GM12878 (cell line): ENCODE measurements around the gene MACROD2. TPM values are rescaled to one million over a fixed set of nuclear protein-coding genes. Genes with fewer than 3 reads are reported as not detected.

Experiments
- ATAC-seq: fragments of 200-7000 bp; cut with Tn5 transposase; 3 replicates; pipeline ENCODE4 v1.9.1; 2020; ENCODE audit warnings: mild to moderate bottlenecking, moderate library complexity
- BruUV-seq: library from RNA; stranded (reverse); fragments of 400-500 nt; replicated peaks from 2 replicates; lab custom pipeline; 2021; lab: Mats Ljungman, UMichigan
- CTCF ChIA-PET: fragments of 300-600 bp; sonication (Branson Sonifier 250); formaldehyde crosslinking; extraction: SDS; loops from one replicate; lab custom pipeline; 2021; ENCODE audit warnings: inconsistent platforms; lab: Yijun Ruan, JAX
- POLR2A ChIA-PET: fragments of 350-600 bp; formaldehyde crosslinking; extraction: SDS; loops from one replicate; lab custom pipeline; 2021; ENCODE audit warnings: inconsistent platforms; lab: Charles Lee
- RAD21 ChIA-PET: fragments of 300-600 bp; sonication (Branson Sonifier 250); formaldehyde crosslinking; loops from one replicate; lab custom pipeline; 2023; ENCODE audit warnings: antibody characterized with exemption; ENCODE audit not compliant: unreplicated experiment; lab: Charles Lee
- SMC1A ChIA-PET: fragments of 300-600 bp; sonication (Branson Sonifier 250); formaldehyde crosslinking; loops from one replicate; lab custom pipeline; 2023; ENCODE audit not compliant: unreplicated experiment, uncharacterized antibody; lab: Charles Lee
- DNase-seq: peaks from one replicate; pipeline ENCODE4 v3.0.0-alpha.2; 2011; ENCODE audit warnings: low read depth, low spot score
- FAIRE-seq: peaks from 3 replicates; lab custom pipeline; 2011; peaks lifted over from hg19 to GRCh38; lab: Jason Lieb, UNC
- H2AFZ ChIP-seq: 2 replicates; pipeline ENCODE4 v1.6.0; 2011; ENCODE audit warnings: low read depth, low read length, control low read depth; ENCODE audit not compliant: control insufficient read depth
- H3K27ac ChIP-seq: 2 replicates; pipeline ENCODE4 v1.5.1; 2011; ENCODE audit warnings: control low read depth; ENCODE audit not compliant: control insufficient read depth, insufficient read depth
- H3K27me3 ChIP-seq, 2 experiments: replicated peaks in 1 of 2; 2 replicates each; pipeline versions ENCODE4 v1.6.0 to v1.6.1; 2011; ENCODE audit warnings: low read length in 1 of 2; ENCODE audit not compliant: control insufficient read depth in 2 of 2, insufficient read depth in 2 of 2
- H3K36me3 ChIP-seq, 2 experiments: 2 replicates each; pipeline ENCODE4 v1.5.1; 2011; ENCODE audit warnings: low read length in 1 of 2; ENCODE audit not compliant: control insufficient read depth in 2 of 2, insufficient read depth in 2 of 2
- H3K4me1 ChIP-seq: 2 replicates; pipeline ENCODE4 v1.6.1; 2011; ENCODE audit warnings: mild to moderate bottlenecking, low read length, moderate library complexity, mixed read lengths; ENCODE audit not compliant: control insufficient read depth, insufficient read depth
- H3K4me2 ChIP-seq: 2 replicates; pipeline ENCODE4 v1.6.0; 2011; ENCODE audit warnings: control low read depth; ENCODE audit not compliant: control insufficient read depth, insufficient read depth
- H3K4me3 ChIP-seq: fragments of 200-600 bp; sonication (generic); 2 replicates; pipeline ENCODE4 v1.5.1; 2016
- H3K79me2 ChIP-seq: 2 replicates; pipeline ENCODE4 v1.6.0; 2011; ENCODE audit warnings: low read length; ENCODE audit not compliant: control insufficient read depth, insufficient read depth
- H3K9ac ChIP-seq: 2 replicates; pipeline ENCODE4 v1.8.0; 2011; ENCODE audit warnings: low read length, control low read depth, mixed read lengths; ENCODE audit not compliant: control insufficient read depth, insufficient read depth
- H3K9me3 ChIP-seq: replicated peaks from 3 replicates; pipeline ENCODE4 v1.5.1; 2011; ENCODE audit warnings: mild to moderate bottlenecking, low read length; ENCODE audit not compliant: control insufficient read depth, insufficient read depth
- H4K20me1 ChIP-seq: 2 replicates; pipeline ENCODE4 v1.6.0; 2011; ENCODE audit not compliant: control insufficient read depth, insufficient read depth
- PRDM15 ChIP-seq: fragments of 450-650 bp; formaldehyde crosslinking; IDR thresholded peaks from 2 replicates; pipeline ENCODE4 v1.4.0; 2020; ENCODE audit warnings: mild to moderate bottlenecking, moderate library complexity
- WRNIP1 ChIP-seq: IDR thresholded peaks from 2 replicates; pipeline ENCODE4 v1.6.1; 2011; ENCODE audit warnings: low read depth, low read length, improper control_type of control experiment, borderline replicate concordance
- ZNF384 ChIP-seq: IDR thresholded peaks from 2 replicates; pipeline ENCODE4 v1.6.1; 2012; ENCODE audit warnings: low read depth, mild to moderate bottlenecking, low read length, improper control_type of control experiment, borderline replicate concordance
- ZNF687 ChIP-seq: fragments of 450-650 bp; IDR thresholded peaks from 2 replicates; pipeline ENCODE4 v1.6.1; 2017; ENCODE audit warnings: mild to moderate bottlenecking, moderate library complexity
- WGBS: methylation state at CpG from one replicate; pipeline ENCODE4 v1.1.6; 2016; ENCODE audit warnings: low lambda C conversion rate; ENCODE audit not compliant: insufficient replicate concordance, insufficient coverage; ENCODE audit errors: missing lambda C conversion rate; 5-methylcytosine and 5-hydroxymethylcytosine counted together
- in situ Hi-C: fragments of 300-500 bp; cut with MboI; formaldehyde crosslinking; loops from 9 replicates; pipeline ENCODE4 v1.14.3; 2018; ENCODE audit warnings: mixed read lengths
- intact Hi-C: fragments of 100-400 bp; cut with micrococcal nuclease; formaldehyde crosslinking; loops from one replicate; pipeline ENCODE4 v1.14.2; 2022; ENCODE audit not compliant: unreplicated experiment
- polyA plus RNA-seq, 11 experiments: library from polyadenylated mRNA; depleted of rRNA in 4 of 11; unstranded in 6 of 11; stranded (reverse) in 5 of 11; fragments of >200 nt; fragmentation: Nextera tagmentation in 4 of 11; fragmentation: Illumina TruSeq in 1 of 11; extraction: Ambion mirVana in 4 of 11; extraction: Trizol in 1 of 11; gene quantifications; 1 replicate in 1 of 11; 2 replicates in 10 of 11; pipeline versions ENCODE4 v1.2.1 to v1.2.3, GENCODE V29; 2011 to 2016; ENCODE audit warnings: inconsistent platforms in 2 of 11, missing spikeins in 2 of 11, low read depth in 1 of 11
- total RNA-seq, 4 experiments: library from RNA; depleted of rRNA in 3 of 4; stranded (reverse); fragments of >200 nt in 3 of 4; fragmentation: Illumina TruSeq in 1 of 4; extraction: Trizol in 1 of 4; gene quantifications; 2 replicates each; pipeline versions ENCODE4 v1.2.1 to v1.2.3, GENCODE V29; 2013 to 2021

The MACROD2 gene
- total and polyA plus RNA-seq, 10 of the 15 experiments (the other 5 are each of a cell fraction or from before 2014, with no cell fraction given): 1.1 to 21.5 (median 2.2) TPM

DNA sequence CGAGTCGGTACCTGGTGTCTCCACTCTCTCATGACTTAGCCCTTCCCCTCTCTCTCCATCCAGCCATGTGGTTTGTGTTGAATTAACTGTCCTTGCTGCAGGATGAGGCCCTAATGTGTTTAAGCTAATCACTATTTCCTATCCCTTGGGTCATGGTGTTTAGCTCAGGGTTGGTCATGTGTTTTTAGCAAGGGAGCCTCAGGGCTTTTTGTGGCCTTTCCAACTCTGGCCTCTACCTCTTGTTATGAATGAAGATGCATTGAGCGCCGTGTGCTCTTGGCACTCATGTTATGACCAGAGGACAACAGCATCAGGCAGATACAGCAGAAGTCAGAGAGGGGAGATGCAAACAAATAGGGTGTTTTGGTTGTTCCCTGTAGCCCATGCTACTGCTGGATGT lies 1016.3 kb downstream of the MACROD2 start:
- BruUV-seq: no TSS peak
- no peak overlapping the region for H3K4me3 ChIP-seq
- CTCF ChIA-PET: no interaction called here
- H3K4me2 ChIP-seq: no peak overlapping the region
- H3K79me2 ChIP-seq: no peaks in the 10 kb centered on the region
- intact Hi-C loops (no loop called here), in situ Hi-C loops (no loop called here)
- POLR2A ChIA-PET: no interaction called here
- H3K9ac ChIP-seq: no peak overlapping the region
- FAIRE-seq (no peak), ATAC-seq (no peak), DNase-seq (no peak)
- no peaks in the 10 kb centered on the region for H4K20me1 ChIP-seq
- no peak overlapping the region for H2AFZ ChIP-seq
- SMC1A ChIA-PET: no interaction called here
- TF ChIP-seq PRDM15: no peak
- no peaks in the 10 kb centered on the region for H3K4me1 ChIP-seq
- RAD21 ChIA-PET: no interaction called here
- no peaks in the 10 kb centered on the region for H3K36me3 ChIP-seq
- H3K27ac ChIP-seq: no peak overlapping the region
- WGBS: 47% methylated on average over 4 of the region's 4 CpGs
- H3K27me3 ChIP-seq: no peaks in the 10 kb centered on the region
- no peaks in the 10 kb centered on the region for H3K9me3 ChIP-seq

- Histone ChIP-seq H3K4me2 (no peak overlapping the region), H3K36me3 (no peaks in the 10 kb centered on the region), H4K20me1 (no peaks in the 10 kb centered on the region), H3K27ac (no peak overlapping the region), H3K27me3 (no peaks in the 10 kb centered on the region), H3K9ac (no peak overlapping the region), H3K4me3 (no peak overlapping the region), H2AFZ (no peak overlapping the region), H3K4me1 (no peaks in the 10 kb centered on the region), H3K79me2 (no peaks in the 10 kb centered on the region), H3K9me3 (no peaks in the 10 kb centered on the region)
- TF ChIP-seq ZNF384 (no peak), ZNF687 (no peak), WRNIP1 (no peak)
- 35% methylated on average over 6 of the region's 6 CpGs for WGBS
- no peak for DNase-seq
- no TSS peak for BruUV-seq
- ChIA-PET POLR2A (interaction anchor here (0.6 kb wide), 1 partner anchor 198 kb away, joined by 3 read pairs; no protein-coding TSS in a partner anchor), SMC1A (no interaction called here), CTCF (no interaction called here), RAD21 (no interaction called here)
- intact Hi-C loops (no loop called here), in situ Hi-C loops (no loop called here)
- no peak for ATAC-seq
- no peak for FAIRE-seq
These were observed 1017.2 kb downstream of the MACROD2 start for GRCh38 chr20:15012566-15012965.
